ENCODE results near the gene KIFC1. TPM values are rescaled to one million over a fixed set of nuclear protein-coding genes. Genes with fewer than 3 reads are reported as not detected.

The KIFC1 gene
- total and polyA plus RNA-seq, 9 of the 15 experiments (the other 6 are each of a cell fraction or from before 2014, with no cell fraction given), result 1.3 to 95.2 (median 76.9) TPM

GRCh38 chr6:33410711-33411631 lies 19.3 kb downstream of the KIFC1 start, which contains the start of gene PHF1 (continued):
- TF ChIP-seq PRDM10 (IDR thresholded peaks at IDR 0.05; ENCODE audit: partially characterized antibody), result peak; percentile 97
- 0 out of 2 replicates have a peak, but pooled peaks have one; percentile 31 for TF ChIP-seq CREB1 (IDR thresholded peaks at IDR 0.05)
- 0 out of 2 replicates have a peak, but pooled peaks have one; percentile 5 for TF ChIP-seq CREB1 (CRISPR knock-in tag; IDR thresholded peaks at IDR 0.05)
- TF ChIP-seq PPARD (CRISPR knock-in tag; IDR thresholded peaks at IDR 0.05), result no peak
- TF ChIP-seq HMG20B (CRISPR knock-in tag; IDR thresholded peaks at IDR 0.05), result no peak
- no peak for TF ChIP-seq RREB1 (CRISPR knock-in tag; IDR thresholded peaks at IDR 0.05)
- TF ChIP-seq MYNN (IDR thresholded peaks at IDR 0.05), result no peak
- no peak for TF ChIP-seq MYNN (CRISPR knock-in tag; IDR thresholded peaks at IDR 0.05)
- no peak for TF ChIP-seq TFE3 (CRISPR knock-in tag; IDR thresholded peaks at IDR 0.05)
- no peak for TF ChIP-seq MYC (IDR thresholded peaks at IDR 0.05; ENCODE audit: low read depth, low read length)
- TF ChIP-seq MYC (CRISPR knock-in tag; IDR thresholded peaks at IDR 0.05; ENCODE audit: borderline replicate concordance, low read depth), result no peak
- TF ChIP-seq TGIF2 (CRISPR knock-in tag; IDR thresholded peaks at IDR 0.05), result peak; percentile 50; the same call in 1 of the 2 replicates
- TF ChIP-seq NUFIP1 (IDR thresholded peaks at IDR 0.05; ENCODE audit: partially characterized antibody), result no peak
- no peak for TF ChIP-seq ETV6 (IDR thresholded peaks at IDR 0.05; ENCODE audit: borderline replicate concordance in 1 of 2, low read depth in 2 of 2, low read length in 1 of 2)
- no peak for TF ChIP-seq ETV6 (CRISPR knock-in tag; IDR thresholded peaks at IDR 0.05; ENCODE audit: borderline replicate concordance)
- TF ChIP-seq ARHGAP35 (IDR thresholded peaks at IDR 0.05; ENCODE audit: partially characterized antibody), result no peak
- no peak for TF ChIP-seq SPI1 (IDR thresholded peaks at IDR 0.05; ENCODE audit: borderline replicate concordance, low read depth, low read length)
